Pancreas (tissue), 10 donors: ENCODE measurements around the gene BGN. TPM values are rescaled to one million over a fixed set of nuclear protein-coding genes. Genes with fewer than 3 reads are reported as not detected.

Source experiments
- ATAC-seq, 4 donors: fragments of 200-7000 bp; cut with Tn5 transposase; one replicate each; pipeline versions ENCODE4 v1.8.0 to v1.9.1; 2020; ENCODE audit warnings: mild to moderate bottlenecking in 4 of 4, moderate library complexity in 4 of 4
- DNase-seq, 6 donors: peaks; one replicate each; pipeline ENCODE4 v3.0.0-alpha.2; 2020
- FAIRE-seq: peaks from 2 replicates; lab custom pipeline; 2012; peaks lifted over from hg19 to GRCh38; lab: Jason Lieb, UNC
- H3K27ac ChIP-seq, 4 donors: fragments of 200-600 bp; sonication (generic); 1 replicate in 3 of 4; 2 replicates in 1 of 4; pipeline versions ENCODE4 v1.5.0 to v1.8.0; 2020
- H3K27me3 ChIP-seq, 4 donors: fragments of 200-600 bp; one replicate each; pipeline ENCODE4 v1.8.0; 2021
- H3K36me3 ChIP-seq, 3 donors: fragments of 200-600 bp; sonication (generic) in 1 of 3; one replicate each; pipeline versions ENCODE4 v1.5.0 to v1.8.0; 2020 to 2021
- H3K4me1 ChIP-seq, 3 donors: fragments of 200-600 bp; one replicate each; pipeline ENCODE4 v1.8.0; 2021
- H3K4me3 ChIP-seq, 4 donors: fragments of 200-600 bp; sonication (generic) in 2 of 4; one replicate each; pipeline versions ENCODE4 v1.5.0 to v1.8.0; 2020 to 2021
- H3K9me3 ChIP-seq, 4 donors: fragments of 200-600 bp; one replicate each; pipeline ENCODE4 v1.8.0; 2021
- WGBS, 2 donors: extraction: QIAGEN DNeasy Blood & Tissue Kit; methylation state at CpG; one replicate each; pipeline ENCODE4 v1.1.7; 2013; 5-methylcytosine and 5-hydroxymethylcytosine counted together
- intact Hi-C, 3 donors: fragments of 100-400 bp; cut with DNase I; formaldehyde crosslinking; loops; one replicate each; pipeline versions ENCODE4 v1.11.1 to v1.14.2; 2022
- polyA plus RNA-seq, 2 donors: library from polyadenylated mRNA; stranded (reverse); fragments of 200-250 nt; gene quantifications; one replicate each; pipeline ENCODE4 v1.2.3, GENCODE V29; 2013
- total RNA-seq, 6 donors: library from RNA; stranded (reverse); fragmentation: NEBNext Ultra II Directional in 4 of 6; extraction: Animal tissue kit (Norgen Biotek cat#: 25700) in 4 of 6; gene quantifications; one replicate each; pipeline versions ENCODE4 v1.2.1 to v1.2.4, GENCODE V29; 2021 to 2023
- TF ChIP-seq, protein P1 (sequence below), 4 donors: fragments of 200-600 bp; sonication (generic) in 3 of 4; IDR thresholded peaks; one replicate each; pipeline versions ENCODE4 v1.5.0 to v1.8.0; 2021; ENCODE audit warnings: antibody characterized with exemption in 4 of 4
- donor health status: healthy with polysubstance abuse.
- donor health status: DM: no; HTN: no; CAD: no; lungs with moderate emphysema.
- donor health status: DM: no; HTN: no; CAD: no.
- donor health status: control.
- donor health status: control.
- donor health status: Bipolar disorder and iron deficiency.
- donor health status: DM: yes; HTN: yes; CAD: no.
- donor health status: DM: no; HTN: no; CAD: no.
- donor health status: DM: no; HTN: no; CAD: no.
- donor health status: DM: yes; HTN: yes; CAD: no.

Gene BGN
- total and polyA plus RNA-seq, 8 donors = 4.0 to 113 (median 20.4) TPM

DNA sequence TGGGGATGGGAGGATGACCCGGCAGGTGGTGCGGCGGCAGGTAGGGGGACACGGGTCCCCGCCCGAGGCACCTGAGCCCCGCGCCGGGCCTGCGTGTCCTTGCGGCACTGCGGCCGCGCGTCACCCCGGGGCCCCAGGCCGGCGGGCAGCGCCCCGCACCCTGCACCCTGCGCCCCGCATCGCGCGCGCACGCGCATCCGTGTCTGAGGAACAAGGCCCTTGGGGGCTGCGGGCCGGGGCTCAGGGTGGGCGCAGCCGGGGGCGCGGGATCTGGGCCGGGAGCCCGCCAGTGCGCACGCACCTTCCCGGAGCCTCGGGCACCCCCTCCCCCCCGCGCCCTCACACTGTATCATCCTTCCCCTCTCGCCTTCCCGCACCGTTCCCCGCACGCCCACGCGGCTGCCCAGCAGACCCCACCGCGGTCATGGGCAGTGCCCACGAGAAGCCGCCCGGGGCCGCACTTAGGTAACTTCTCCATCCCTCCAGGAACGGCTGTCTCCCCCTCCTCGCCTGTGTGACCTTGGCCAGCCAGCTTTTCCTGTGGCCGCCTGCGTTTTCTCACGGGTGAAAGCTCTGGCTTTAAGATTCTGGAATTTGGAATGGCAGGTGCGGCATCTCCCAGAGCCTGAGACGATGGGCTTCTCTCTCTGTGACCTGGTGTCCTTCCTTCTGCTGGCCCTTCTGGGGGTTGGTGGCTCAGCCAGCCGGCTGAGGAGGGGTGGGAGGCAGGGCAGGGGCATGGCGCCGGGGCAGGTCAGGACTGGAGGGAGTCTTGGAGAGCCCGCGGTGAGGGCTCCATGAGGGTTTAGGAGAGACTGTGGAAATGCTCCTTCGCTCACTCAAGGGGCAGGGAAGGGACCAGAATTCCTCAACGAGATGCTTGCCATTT, 23.4 kb downstream of the BGN start:
- intact Hi-C loops = no loop called here

DNA sequence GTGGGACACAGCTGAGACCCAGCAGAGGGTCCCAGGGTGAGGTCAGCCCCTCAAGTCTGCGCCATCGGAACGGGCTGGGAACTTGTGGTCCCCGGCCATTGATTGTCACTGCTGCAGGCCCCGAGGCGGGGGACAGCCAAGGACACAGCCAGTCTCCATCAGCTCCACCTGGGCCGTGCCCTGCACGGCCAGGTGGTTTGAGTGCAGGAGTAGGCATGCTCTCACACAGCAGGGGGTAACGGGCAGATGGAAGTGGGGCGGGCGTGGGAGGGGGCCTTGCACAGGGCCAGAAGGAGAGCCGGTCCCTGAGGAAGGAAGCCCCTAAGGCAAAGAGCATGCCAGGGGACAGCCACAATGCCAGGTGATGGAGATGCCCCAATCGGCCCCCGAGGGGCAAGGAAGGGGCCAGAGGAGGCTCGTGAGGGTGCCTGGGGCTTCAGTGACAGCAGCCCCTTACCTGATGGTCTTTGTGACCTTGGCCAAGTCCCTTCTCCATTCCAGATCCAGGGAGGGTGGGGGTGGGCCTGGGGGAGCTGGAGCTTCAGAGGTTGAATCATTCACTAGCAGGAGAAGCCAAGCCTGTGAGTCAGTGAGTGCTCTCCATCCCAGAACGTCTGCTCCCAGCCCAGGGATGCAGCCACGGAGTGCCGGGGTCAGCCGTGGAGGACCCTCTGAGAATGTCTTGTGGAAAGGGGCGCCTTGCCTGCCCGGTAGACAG, 24.9 kb downstream of the BGN start:
- H3K36me3 ChIP-seq = no peaks in the 10 kb centered on the region
- intact Hi-C loops = no loop called here
- no peak overlapping the region for H3K27ac ChIP-seq
- ATAC-seq = no peak
- TF ChIP-seq, protein P1, sequence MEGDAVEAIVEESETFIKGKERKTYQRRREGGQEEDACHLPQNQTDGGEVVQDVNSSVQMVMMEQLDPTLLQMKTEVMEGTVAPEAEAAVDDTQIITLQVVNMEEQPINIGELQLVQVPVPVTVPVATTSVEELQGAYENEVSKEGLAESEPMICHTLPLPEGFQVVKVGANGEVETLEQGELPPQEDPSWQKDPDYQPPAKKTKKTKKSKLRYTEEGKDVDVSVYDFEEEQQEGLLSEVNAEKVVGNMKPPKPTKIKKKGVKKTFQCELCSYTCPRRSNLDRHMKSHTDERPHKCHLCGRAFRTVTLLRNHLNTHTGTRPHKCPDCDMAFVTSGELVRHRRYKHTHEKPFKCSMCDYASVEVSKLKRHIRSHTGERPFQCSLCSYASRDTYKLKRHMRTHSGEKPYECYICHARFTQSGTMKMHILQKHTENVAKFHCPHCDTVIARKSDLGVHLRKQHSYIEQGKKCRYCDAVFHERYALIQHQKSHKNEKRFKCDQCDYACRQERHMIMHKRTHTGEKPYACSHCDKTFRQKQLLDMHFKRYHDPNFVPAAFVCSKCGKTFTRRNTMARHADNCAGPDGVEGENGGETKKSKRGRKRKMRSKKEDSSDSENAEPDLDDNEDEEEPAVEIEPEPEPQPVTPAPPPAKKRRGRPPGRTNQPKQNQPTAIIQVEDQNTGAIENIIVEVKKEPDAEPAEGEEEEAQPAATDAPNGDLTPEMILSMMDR (IDR thresholded peaks at IDR 0.05) = no peak
- no peaks in the 10 kb centered on the region for H3K9me3 ChIP-seq
- no peaks in the 10 kb centered on the region for H3K4me1 ChIP-seq
- no peak for DNase-seq
- WGBS, 2 donors = 45 to 59% methylated on average over 21 of the region's 21 CpGs
- no peak overlapping the region for H3K4me3 ChIP-seq
- FAIRE-seq = no peak
- H3K27me3 ChIP-seq = peaks cover 0 to 24% (median 3%) of the 10 kb centered on the region in 4 donors

More for the DNA sequence above, 23.4 kb downstream of the BGN start:
- FAIRE-seq = no peak
- H3K36me3 ChIP-seq = no peaks in the 10 kb centered on the region
- H3K27ac ChIP-seq = no peak overlapping the region
- TF ChIP-seq, protein P1 (IDR thresholded peaks at IDR 0.05) = no peak
- ATAC-seq = no peak
- H3K4me3 ChIP-seq = no peak overlapping the region
- DNase-seq = no peak
- 3 to 34% methylated on average over 21 to 70 of the region's 70 CpGs for WGBS, 2 donors
- peaks cover 0 to 26% (median 3%) of the 10 kb centered on the region in 4 donors for H3K27me3 ChIP-seq
- H3K4me1 ChIP-seq = no peaks in the 10 kb centered on the region
- H3K9me3 ChIP-seq = no peaks in the 10 kb centered on the region

DNA sequence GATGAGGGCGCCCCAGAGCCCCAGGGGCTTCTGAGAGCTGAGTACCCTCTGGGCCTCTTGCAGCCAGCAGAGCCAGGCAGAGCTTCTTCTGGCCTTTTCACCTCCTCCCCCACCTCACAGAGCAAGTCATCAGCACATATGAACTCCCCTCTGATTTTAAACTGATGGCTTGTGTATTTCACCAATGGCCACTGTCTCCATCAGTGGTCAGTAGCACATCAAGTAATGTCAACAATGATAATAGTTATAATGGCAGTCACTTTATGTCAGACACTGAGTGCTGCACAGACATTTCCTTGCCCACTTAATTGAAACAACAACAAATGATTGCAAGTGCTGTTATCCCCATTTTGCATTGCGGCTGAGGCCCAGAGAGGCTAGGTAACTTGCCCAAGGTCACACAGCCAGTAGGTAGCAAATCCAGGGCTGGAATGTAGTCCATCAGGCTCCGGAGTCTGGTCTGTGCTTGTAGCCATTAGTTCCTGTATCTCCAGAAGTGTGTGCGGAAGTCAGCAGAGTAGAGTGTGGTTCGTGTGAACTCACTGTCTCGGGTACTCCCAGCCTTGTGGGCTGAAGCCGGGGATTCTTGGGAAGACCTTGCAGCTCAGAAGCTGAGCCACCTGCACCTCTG, 25.6 kb downstream of the BGN start:
- TF ChIP-seq, protein P1 (IDR thresholded peaks at IDR 0.05) = no peak
- no peak overlapping the region for H3K4me3 ChIP-seq
- intact Hi-C loops = no loop called here
- no peaks in the 10 kb centered on the region for H3K9me3 ChIP-seq
- no peak for DNase-seq
- H3K4me1 ChIP-seq = no peaks in the 10 kb centered on the region
- H3K36me3 ChIP-seq = no peaks in the 10 kb centered on the region
- 61 to 71% methylated on average over 7 of the region's 7 CpGs for WGBS, 2 donors
- H3K27me3 ChIP-seq = peaks cover 0 to 21% (median 3%) of the 10 kb centered on the region in 4 donors
- no peak overlapping the region for H3K27ac ChIP-seq
- FAIRE-seq = no peak
- no peak for ATAC-seq

DNA sequence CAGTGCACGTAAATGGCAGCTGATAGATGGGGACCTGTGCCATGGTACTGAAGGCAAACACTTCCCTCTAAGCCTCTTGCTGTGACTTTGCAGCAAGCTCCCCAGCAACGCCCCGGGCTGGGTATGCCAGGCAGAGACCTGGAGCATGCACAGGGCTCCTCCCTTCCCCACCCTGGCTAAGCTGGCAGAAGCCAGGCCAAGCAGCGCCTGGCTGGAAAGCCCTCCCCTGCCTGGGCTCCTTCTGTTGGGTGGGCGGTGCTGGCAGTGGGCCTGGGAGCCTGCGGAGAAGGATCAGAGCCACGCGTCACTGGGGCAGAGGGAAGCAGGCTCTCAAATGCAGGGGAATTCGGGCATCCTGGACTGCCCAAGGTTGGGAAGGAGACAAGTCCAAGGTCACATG, 26.3 kb downstream of the BGN start:
- DNase-seq (no peak), ATAC-seq (peak in 2 of 4 donors; percentile 43 to 56), FAIRE-seq (no peak)
- TF ChIP-seq, protein P1 (IDR thresholded peaks at IDR 0.05) = no peak
- Histone ChIP-seq H3K27me3 (peaks cover 0 to 21% (median 3%) of the 10 kb centered on the region in 4 donors), H3K9me3 (no peaks in the 10 kb centered on the region), H3K27ac (no peak overlapping the region), H3K4me3 (no peak overlapping the region), H3K36me3 (no peaks in the 10 kb centered on the region), H3K4me1 (no peaks in the 10 kb centered on the region)
- intact Hi-C loops = no loop called here
- WGBS, 2 donors = 57 to 65% methylated on average over 9 of the region's 9 CpGs
